ENCODE data around the gene STRIP2. TPM values are rescaled to one million over a fixed set of nuclear protein-coding genes. Genes with fewer than 3 reads are reported as not detected.

The STRIP2 gene
- total RNA-seq, 1 experiment from 2014 or later = 9.9 TPM

GRCh38 chr7:129466796-129467195, 32.6 kb downstream of the STRIP2 start:
- H4K8ac ChIP-seq (replicated peaks; ENCODE audit: insufficient read length, low read depth, low read length) = no peak overlapping the region
- peaks cover 0 to 28% (median 1%) of the 10 kb centered on the region in 3 experiments; a peak in 6 of 7 replicates for H3K36me3 Mint-ChIP-seq (ENCODE audit: insufficient read depth in 1 of 3, low read depth in 3 of 3)
- H2AK5ac ChIP-seq (ENCODE audit: insufficient read length, low read length) = no peak overlapping the region
- no peak overlapping the region for H3K56ac ChIP-seq (ENCODE audit: insufficient read length, low read depth, low read length)
- no peak overlapping the region for H2BK120ac ChIP-seq (ENCODE audit: low read depth, low read length, poor library complexity, severe bottlenecking)
- no peak overlapping the region for H4K5ac ChIP-seq (ENCODE audit: insufficient read length, low read depth, low read length)
- no peaks in the 10 kb centered on the region for H4K20me1 ChIP-seq (ENCODE audit: control insufficient read depth, insufficient read depth, insufficient read length)
- no peak overlapping the region for H2BK5ac ChIP-seq (ENCODE audit: insufficient read length, low read length)
- H3K27me3 Mint-ChIP-seq (ENCODE audit: low read depth) = no peaks in the 10 kb centered on the region
- no peak overlapping the region for H3K27ac ChIP-seq (ENCODE audit: insufficient read length, low read depth, low read length)
- no peak overlapping the region for H3K9ac ChIP-seq (ENCODE audit: extremely low read depth, insufficient read length, low read length)
- H3K23ac ChIP-seq (ENCODE audit: insufficient read length, low read depth, low read length) = no peak overlapping the region
- no peaks in the 10 kb centered on the region for H3K23me2 ChIP-seq (ENCODE audit: insufficient read length, low read depth, low read length, poor library complexity, severe bottlenecking)
- no peak overlapping the region for H3K18ac ChIP-seq (ENCODE audit: insufficient read length, low read depth, low read length)
- H3K9me3 ChIP-seq (ENCODE audit: control insufficient read depth, low read depth, low read length) = no peaks in the 10 kb centered on the region
- no peaks in the 10 kb centered on the region for H3K27me3 ChIP-seq (ENCODE audit: insufficient read depth, low read length)
- no peaks in the 10 kb centered on the region for H3K79me2 ChIP-seq (ENCODE audit: insufficient read depth, low read length)
- no peak overlapping the region for H3K14ac ChIP-seq (ENCODE audit: insufficient read depth, low read length)
- WGBS (ENCODE audit: extremely low coverage, insufficient read length, low lambda C conversion rate) = no CpG with 5 or more reads among the region's 3 CpGs
- no peak overlapping the region for H3K27ac Mint-ChIP-seq
- TF ChIP-seq CTCF (conservative IDR thresholded peaks at IDR 0.05) = no peak
- H3K9me3 Mint-ChIP-seq = no peaks in the 10 kb centered on the region
- no peak overlapping the region for H3K4me3 Mint-ChIP-seq
- no peaks in the 10 kb centered on the region for H3K79me1 ChIP-seq (ENCODE audit: insufficient read depth, low read depth, low read length, poor library complexity, severe bottlenecking)
- no peak overlapping the region for H3T11ph ChIP-seq (ENCODE audit: low read length)
- H2BK15ac ChIP-seq (ENCODE audit: low read depth, low read length) = no peak overlapping the region
- no peak overlapping the region for H4K91ac ChIP-seq (ENCODE audit: insufficient read length, low read depth, low read length)
- H2AFZ ChIP-seq (ENCODE audit: low read length) = no peak overlapping the region
- no peak overlapping the region for H3K4ac ChIP-seq (ENCODE audit: low read depth, low read length)
- DNase-seq = no peak
- H3K4me2 ChIP-seq (ENCODE audit: insufficient read depth, insufficient read length, low read length) = no peak overlapping the region
- peaks cover 19 to 20% of the 10 kb centered on the region in 2 experiments for H3K4me1 Mint-ChIP-seq
- H2BK20ac ChIP-seq (ENCODE audit: low read depth, low read length, poor library complexity, severe bottlenecking) = no peak overlapping the region
- H2BK12ac ChIP-seq (ENCODE audit: insufficient read length, low read depth, low read length) = no peak overlapping the region
- H3K4me1 ChIP-seq (ENCODE audit: insufficient read depth, low read length) = no peaks in the 10 kb centered on the region; the same call in 1 of the 2 replicates
